NCI-H526 (cell line): Measurements from ENCODE around the gene MAPK11.

Source experiments
- DNase-seq, 2 experiments: peaks; one replicate each; lab custom pipeline; 2025; lab: John Stamatoyannopoulos, UW

The MAPK11 gene

GRCh38 chr22:50269970-50270665 lies at the start of gene MAPK11:
Gene MAPK11, minus strand, starts transcription at chr22:50270380. Its CDS starts 88 bp downstream, at chr22:50270292.
- peak in 1 of 2 experiments; percentile 51 for DNase-seq

- no peak for DNase-seq
These were observed 49.3 kb upstream of the MAPK11 start for GRCh38 chr22:50319503-50319951.

- no peak for DNase-seq
These were observed 48.7 kb upstream of the MAPK11 start for GRCh38 chr22:50318698-50319411.

- DNase-seq: no peak
These were observed 48.1 kb upstream of the MAPK11 start for GRCh38 chr22:50318356-50318697.

GRCh38 chr22:50317674-50318073 lies 47.5 kb upstream of the MAPK11 start:
- DNase-seq: no peak

GRCh38 chr22:50317178-50317577 lies 47.0 kb upstream of the MAPK11 start:
- peak in 1 of 2 experiments; percentile 37 for DNase-seq

GRCh38 chr22:50316114-50317065 lies 46.2 kb upstream of the MAPK11 start:
- DNase-seq: no peak

- no peak for DNase-seq
These were observed 45.3 kb upstream of the MAPK11 start for GRCh38 chr22:50315289-50316113.

GRCh38 chr22:50314455-50315288 lies 44.5 kb upstream of the MAPK11 start:
- no peak for DNase-seq

GRCh38 chr22:50314081-50314454 lies 43.9 kb upstream of the MAPK11 start:
- no peak for DNase-seq

- no peak for DNase-seq
These were observed 43.4 kb upstream of the MAPK11 start for GRCh38 chr22:50313600-50313999.

GRCh38 chr22:50313021-50313420 lies 42.8 kb upstream of the MAPK11 start:
- DNase-seq: no peak

GRCh38 chr22:50312371-50312770 lies 42.2 kb upstream of the MAPK11 start:
- DNase-seq: no peak

- DNase-seq: no peak
These were observed 41.6 kb upstream of the MAPK11 start for GRCh38 chr22:50311606-50312351.

- DNase-seq: no peak
These were observed 40.8 kb upstream of the MAPK11 start for GRCh38 chr22:50310949-50311444.

GRCh38 chr22:50310031-50310722 lies 40.0 kb upstream of the MAPK11 start:
- no peak for DNase-seq

GRCh38 chr22:50309601-50309991 lies 39.4 kb upstream of the MAPK11 start:
- DNase-seq: no peak

GRCh38 chr22:50308986-50309600 lies 38.9 kb upstream of the MAPK11 start:
- DNase-seq: no peak

- DNase-seq: no peak
These were observed 38.4 kb upstream of the MAPK11 start for GRCh38 chr22:50308597-50308935.
